NCI-H2196 (cell line): Measurements from ENCODE around the gene ARMC2.

Source experiments
- DNase-seq: peaks from one replicate; lab custom pipeline; 2025; ENCODE audit not compliant: unreplicated experiment; lab: John Stamatoyannopoulos, UW

The ARMC2 gene

GRCh38 chr6:109010705-109011102 is 162.5 kb downstream of the ARMC2 start:
- no peak for DNase-seq

- no peak for DNase-seq
Measured at GRCh38 chr6:109013656-109014305, 165.6 kb downstream of the ARMC2 start.

GRCh38 chr6:109014606-109015005 is 166.4 kb downstream of the ARMC2 start:
- no peak for DNase-seq

- DNase-seq: no peak
Measured at GRCh38 chr6:109015176-109015575, 167.0 kb downstream of the ARMC2 start.

- DNase-seq: no peak
Measured at GRCh38 chr6:109019911-109020310, 171.7 kb downstream of the ARMC2 start.

GRCh38 chr6:109021870-109022269 is 173.6 kb downstream of the ARMC2 start:
- DNase-seq: no peak

GRCh38 chr6:109023356-109023925 is 175.2 kb downstream of the ARMC2 start:
- no peak for DNase-seq
